K562 (cell line): ENCODE data around the gene ZNF346. TPM values are rescaled to one million over a fixed set of nuclear protein-coding genes. Genes with fewer than 3 reads are reported as not detected.

Experiments
- E2F1 ChIP-seq: sonication (generic); formaldehyde crosslinking; IDR thresholded peaks from 2 replicates; pipeline ENCODE4 v1.8.1; 2023; ENCODE audit warnings: mild to moderate bottlenecking, missing genetic modification reagents, moderate library complexity
- FOXM1 ChIP-seq, 2 experiments: fragments of 450-650 bp in 1 of 2; sonication (generic) in 1 of 2; formaldehyde crosslinking in 1 of 2; IDR thresholded peaks; 2 replicates each; pipeline versions ENCODE4 v1.6.1 to v1.9.0; 2017 to 2022; ENCODE audit warnings: low read depth in 2 of 2, mild to moderate bottlenecking in 2 of 2, missing genetic modification reagents in 1 of 2, moderate library complexity in 1 of 2
- HDAC8 ChIP-seq: fragments of 450-650 bp; IDR thresholded peaks from 2 replicates; pipeline ENCODE4 v1.6.1; 2016; ENCODE audit warnings: mild to moderate bottlenecking, missing genetic modification characterization, moderate library complexity, missing compliant biosample characterization
- LCOR ChIP-seq: sonication (generic); formaldehyde crosslinking; IDR thresholded peaks from 2 replicates; pipeline ENCODE4 v1.8.0; 2022; ENCODE audit warnings: mild to moderate bottlenecking, missing genetic modification reagents
- NCOA4 ChIP-seq: fragments of 450-650 bp; IDR thresholded peaks from 2 replicates; pipeline ENCODE4 v1.6.1; 2018; ENCODE audit warnings: mild to moderate bottlenecking; ENCODE audit not compliant: partially characterized antibody
- NFATC3 ChIP-seq: fragments of 450-650 bp; IDR thresholded peaks from 2 replicates; pipeline ENCODE4 v1.6.1; 2017; ENCODE audit warnings: mild to moderate bottlenecking
- PRMT5 ChIP-seq: sonication (generic); formaldehyde crosslinking; IDR thresholded peaks from 2 replicates; pipeline ENCODE4 v1.5.0; 2020; ENCODE audit warnings: missing genetic modification reagents
- RBM15 ChIP-seq: fragments of 200-400 bp; formaldehyde crosslinking; IDR thresholded peaks from 2 replicates; pipeline ENCODE4 v1.6.1; 2018; ENCODE audit warnings: mild to moderate bottlenecking, low read length, moderate library complexity; ENCODE audit not compliant: insufficient read depth
- XRCC5 ChIP-seq: fragments of 200-400 bp; formaldehyde crosslinking; IDR thresholded peaks from 2 replicates; pipeline ENCODE4 v1.6.1; 2017; ENCODE audit warnings: low read depth, mild to moderate bottlenecking, low read length
- ZNF316 ChIP-seq: fragments of 450-650 bp; IDR thresholded peaks from 2 replicates; pipeline ENCODE4 v1.6.1; 2016
- ZNF395 ChIP-seq: fragments of 200-800 bp; sonication (Bioruptor generic); IDR thresholded peaks from 2 replicates; pipeline ENCODE4 v1.6.1; 2017; ENCODE audit warnings: missing genetic modification characterization, missing compliant biosample characterization
- ZNF77 ChIP-seq: fragments of 250-450 bp; sonication (Bioruptor Pico); IDR thresholded peaks from 2 replicates; pipeline ENCODE4 v1.5.0; 2020
- polyA plus RNA-seq, 8 experiments: library from polyadenylated mRNA; depleted of rRNA in 4 of 8; stranded (reverse) in 5 of 8; unstranded in 3 of 8; fragments of >200 nt; fragmentation: Nextera tagmentation in 2 of 8; fragmentation: Illumina TruSeq in 1 of 8; extraction: Ambion mirVana in 2 of 8; extraction: Trizol in 1 of 8; gene quantifications; 2 replicates each; pipeline versions ENCODE4 v1.2.1 to v1.2.3, GENCODE V29; 2011 to 2014; ENCODE audit warnings: inconsistent platforms in 1 of 8, missing spikeins in 1 of 8
- total RNA-seq, 7 experiments: library from RNA; depleted of rRNA in 6 of 7; stranded (reverse); fragments of >200 nt in 6 of 7; fragmentation: Illumina TruSeq in 2 of 7; extraction: Trizol in 2 of 7; gene quantifications; 2 replicates each; pipeline versions ENCODE4 v1.2.1 to v1.2.3, GENCODE V29; 2011 to 2021; ENCODE audit warnings: low replicate concordance in 1 of 7
- TF ChIP-seq, protein P1 (sequence below): fragments of 450-650 bp; IDR thresholded peaks from 2 replicates; pipeline ENCODE4 v1.6.1; 2016; ENCODE audit warnings: mild to moderate bottlenecking, moderate library complexity

The ZNF346 gene
- total and polyA plus RNA-seq, 9 of the 15 experiments (the other 6 are each of a cell fraction or from before 2014, with no cell fraction given): 5.0 to 25.1 (median 20.1) TPM

DNA sequence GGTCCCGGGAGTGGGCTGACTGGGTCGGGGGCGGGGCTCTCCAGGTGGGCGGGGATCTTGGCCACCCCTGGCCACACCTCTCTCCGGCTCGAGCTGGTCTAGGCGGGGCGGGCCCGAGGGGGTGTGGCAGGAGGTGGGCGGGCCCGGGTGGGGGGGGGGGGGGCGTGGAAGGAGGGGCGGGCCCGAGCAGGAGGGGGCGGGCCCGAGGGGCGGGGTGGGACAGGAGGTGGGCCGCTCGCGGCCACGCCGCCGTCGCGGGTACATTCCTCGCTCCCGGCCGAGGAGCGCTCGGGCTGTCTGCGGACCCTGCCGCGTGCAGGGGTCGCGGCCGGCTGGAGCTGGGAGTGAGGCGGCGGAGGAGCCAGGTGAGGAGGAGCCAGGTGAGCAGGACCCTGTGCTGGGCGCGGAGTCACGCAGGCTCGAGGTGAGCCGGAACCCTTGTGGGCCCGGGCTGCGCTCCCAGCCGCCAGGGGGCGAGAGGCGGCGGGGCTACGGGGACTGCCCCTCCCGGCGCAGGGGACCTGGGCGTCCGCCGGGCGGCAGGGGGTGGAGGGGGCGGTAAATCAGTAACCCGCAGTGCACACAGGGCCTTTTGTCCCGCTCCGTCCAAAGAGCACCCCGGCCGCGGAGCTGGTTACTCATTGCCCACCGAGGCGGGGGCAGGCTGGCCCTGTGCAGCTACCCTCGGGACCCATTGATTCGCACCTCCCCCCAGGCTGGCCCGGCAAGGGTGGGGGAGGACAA is 64.3 kb downstream of the ZNF346 start, which contains the start of gene FGFR4 (continued):
- TF ChIP-seq NFATC3 (no peak), PRMT5 (CRISPR knock-in tag) (no peak), ZNF395 (no peak), XRCC5 (peak; percentile 47; the same call in 1 of the 2 replicates), E2F1 (no peak), RBM15 (no peak), HDAC8 (tag) (no peak), FOXM1 (IDR thresholded peaks at IDR 0.05; ENCODE audit: low read depth) (no peak), FOXM1 (CRISPR knock-in tag; IDR thresholded peaks at IDR 0.05; ENCODE audit: low read depth) (0 out of 2 replicates have a peak, but pooled peaks have one; percentile 64), NCOA4 (no peak), ZNF77 (no peak), LCOR (CRISPR knock-in tag) (0 out of 2 replicates have a peak, but pooled peaks have one; percentile 31), ZNF316 (no peak)
- TF ChIP-seq, protein P1, sequence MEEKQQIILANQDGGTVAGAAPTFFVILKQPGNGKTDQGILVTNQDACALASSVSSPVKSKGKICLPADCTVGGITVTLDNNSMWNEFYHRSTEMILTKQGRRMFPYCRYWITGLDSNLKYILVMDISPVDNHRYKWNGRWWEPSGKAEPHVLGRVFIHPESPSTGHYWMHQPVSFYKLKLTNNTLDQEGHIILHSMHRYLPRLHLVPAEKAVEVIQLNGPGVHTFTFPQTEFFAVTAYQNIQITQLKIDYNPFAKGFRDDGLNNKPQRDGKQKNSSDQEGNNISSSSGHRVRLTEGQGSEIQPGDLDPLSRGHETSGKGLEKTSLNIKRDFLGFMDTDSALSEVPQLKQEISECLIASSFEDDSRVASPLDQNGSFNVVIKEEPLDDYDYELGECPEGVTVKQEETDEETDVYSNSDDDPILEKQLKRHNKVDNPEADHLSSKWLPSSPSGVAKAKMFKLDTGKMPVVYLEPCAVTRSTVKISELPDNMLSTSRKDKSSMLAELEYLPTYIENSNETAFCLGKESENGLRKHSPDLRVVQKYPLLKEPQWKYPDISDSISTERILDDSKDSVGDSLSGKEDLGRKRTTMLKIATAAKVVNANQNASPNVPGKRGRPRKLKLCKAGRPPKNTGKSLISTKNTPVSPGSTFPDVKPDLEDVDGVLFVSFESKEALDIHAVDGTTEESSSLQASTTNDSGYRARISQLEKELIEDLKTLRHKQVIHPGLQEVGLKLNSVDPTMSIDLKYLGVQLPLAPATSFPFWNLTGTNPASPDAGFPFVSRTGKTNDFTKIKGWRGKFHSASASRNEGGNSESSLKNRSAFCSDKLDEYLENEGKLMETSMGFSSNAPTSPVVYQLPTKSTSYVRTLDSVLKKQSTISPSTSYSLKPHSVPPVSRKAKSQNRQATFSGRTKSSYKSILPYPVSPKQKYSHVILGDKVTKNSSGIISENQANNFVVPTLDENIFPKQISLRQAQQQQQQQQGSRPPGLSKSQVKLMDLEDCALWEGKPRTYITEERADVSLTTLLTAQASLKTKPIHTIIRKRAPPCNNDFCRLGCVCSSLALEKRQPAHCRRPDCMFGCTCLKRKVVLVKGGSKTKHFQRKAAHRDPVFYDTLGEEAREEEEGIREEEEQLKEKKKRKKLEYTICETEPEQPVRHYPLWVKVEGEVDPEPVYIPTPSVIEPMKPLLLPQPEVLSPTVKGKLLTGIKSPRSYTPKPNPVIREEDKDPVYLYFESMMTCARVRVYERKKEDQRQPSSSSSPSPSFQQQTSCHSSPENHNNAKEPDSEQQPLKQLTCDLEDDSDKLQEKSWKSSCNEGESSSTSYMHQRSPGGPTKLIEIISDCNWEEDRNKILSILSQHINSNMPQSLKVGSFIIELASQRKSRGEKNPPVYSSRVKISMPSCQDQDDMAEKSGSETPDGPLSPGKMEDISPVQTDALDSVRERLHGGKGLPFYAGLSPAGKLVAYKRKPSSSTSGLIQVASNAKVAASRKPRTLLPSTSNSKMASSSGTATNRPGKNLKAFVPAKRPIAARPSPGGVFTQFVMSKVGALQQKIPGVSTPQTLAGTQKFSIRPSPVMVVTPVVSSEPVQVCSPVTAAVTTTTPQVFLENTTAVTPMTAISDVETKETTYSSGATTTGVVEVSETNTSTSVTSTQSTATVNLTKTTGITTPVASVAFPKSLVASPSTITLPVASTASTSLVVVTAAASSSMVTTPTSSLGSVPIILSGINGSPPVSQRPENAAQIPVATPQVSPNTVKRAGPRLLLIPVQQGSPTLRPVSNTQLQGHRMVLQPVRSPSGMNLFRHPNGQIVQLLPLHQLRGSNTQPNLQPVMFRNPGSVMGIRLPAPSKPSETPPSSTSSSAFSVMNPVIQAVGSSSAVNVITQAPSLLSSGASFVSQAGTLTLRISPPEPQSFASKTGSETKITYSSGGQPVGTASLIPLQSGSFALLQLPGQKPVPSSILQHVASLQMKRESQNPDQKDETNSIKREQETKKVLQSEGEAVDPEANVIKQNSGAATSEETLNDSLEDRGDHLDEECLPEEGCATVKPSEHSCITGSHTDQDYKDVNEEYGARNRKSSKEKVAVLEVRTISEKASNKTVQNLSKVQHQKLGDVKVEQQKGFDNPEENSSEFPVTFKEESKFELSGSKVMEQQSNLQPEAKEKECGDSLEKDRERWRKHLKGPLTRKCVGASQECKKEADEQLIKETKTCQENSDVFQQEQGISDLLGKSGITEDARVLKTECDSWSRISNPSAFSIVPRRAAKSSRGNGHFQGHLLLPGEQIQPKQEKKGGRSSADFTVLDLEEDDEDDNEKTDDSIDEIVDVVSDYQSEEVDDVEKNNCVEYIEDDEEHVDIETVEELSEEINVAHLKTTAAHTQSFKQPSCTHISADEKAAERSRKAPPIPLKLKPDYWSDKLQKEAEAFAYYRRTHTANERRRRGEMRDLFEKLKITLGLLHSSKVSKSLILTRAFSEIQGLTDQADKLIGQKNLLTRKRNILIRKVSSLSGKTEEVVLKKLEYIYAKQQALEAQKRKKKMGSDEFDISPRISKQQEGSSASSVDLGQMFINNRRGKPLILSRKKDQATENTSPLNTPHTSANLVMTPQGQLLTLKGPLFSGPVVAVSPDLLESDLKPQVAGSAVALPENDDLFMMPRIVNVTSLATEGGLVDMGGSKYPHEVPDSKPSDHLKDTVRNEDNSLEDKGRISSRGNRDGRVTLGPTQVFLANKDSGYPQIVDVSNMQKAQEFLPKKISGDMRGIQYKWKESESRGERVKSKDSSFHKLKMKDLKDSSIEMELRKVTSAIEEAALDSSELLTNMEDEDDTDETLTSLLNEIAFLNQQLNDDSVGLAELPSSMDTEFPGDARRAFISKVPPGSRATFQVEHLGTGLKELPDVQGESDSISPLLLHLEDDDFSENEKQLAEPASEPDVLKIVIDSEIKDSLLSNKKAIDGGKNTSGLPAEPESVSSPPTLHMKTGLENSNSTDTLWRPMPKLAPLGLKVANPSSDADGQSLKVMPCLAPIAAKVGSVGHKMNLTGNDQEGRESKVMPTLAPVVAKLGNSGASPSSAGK: no peak
